ENCODE measurements around the gene NALCN.

DNA sequence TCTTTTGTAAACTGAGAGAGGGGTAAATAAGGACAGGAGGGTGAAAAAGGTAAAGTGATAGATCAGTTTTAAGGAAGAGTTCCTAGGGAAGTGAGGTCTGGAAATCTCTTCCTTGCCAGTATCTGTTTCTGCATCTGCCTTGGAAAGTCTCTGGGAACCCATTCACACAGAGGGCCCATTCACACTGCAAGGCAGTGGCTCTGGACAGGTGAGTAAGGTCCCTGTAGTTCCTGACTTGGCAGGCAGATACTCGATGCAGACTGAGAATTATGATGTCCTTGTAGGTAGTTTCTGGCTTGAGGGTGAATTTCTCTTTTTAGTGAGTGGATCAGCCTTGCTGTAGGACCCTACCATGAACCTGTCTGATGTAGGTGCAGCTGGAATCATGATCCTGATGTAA is 293.3 kb downstream of the NALCN start:
- TF ChIP-seq POLR2A (IDR thresholded peaks at IDR 0.05): no peak
- TF ChIP-seq, protein P1, sequence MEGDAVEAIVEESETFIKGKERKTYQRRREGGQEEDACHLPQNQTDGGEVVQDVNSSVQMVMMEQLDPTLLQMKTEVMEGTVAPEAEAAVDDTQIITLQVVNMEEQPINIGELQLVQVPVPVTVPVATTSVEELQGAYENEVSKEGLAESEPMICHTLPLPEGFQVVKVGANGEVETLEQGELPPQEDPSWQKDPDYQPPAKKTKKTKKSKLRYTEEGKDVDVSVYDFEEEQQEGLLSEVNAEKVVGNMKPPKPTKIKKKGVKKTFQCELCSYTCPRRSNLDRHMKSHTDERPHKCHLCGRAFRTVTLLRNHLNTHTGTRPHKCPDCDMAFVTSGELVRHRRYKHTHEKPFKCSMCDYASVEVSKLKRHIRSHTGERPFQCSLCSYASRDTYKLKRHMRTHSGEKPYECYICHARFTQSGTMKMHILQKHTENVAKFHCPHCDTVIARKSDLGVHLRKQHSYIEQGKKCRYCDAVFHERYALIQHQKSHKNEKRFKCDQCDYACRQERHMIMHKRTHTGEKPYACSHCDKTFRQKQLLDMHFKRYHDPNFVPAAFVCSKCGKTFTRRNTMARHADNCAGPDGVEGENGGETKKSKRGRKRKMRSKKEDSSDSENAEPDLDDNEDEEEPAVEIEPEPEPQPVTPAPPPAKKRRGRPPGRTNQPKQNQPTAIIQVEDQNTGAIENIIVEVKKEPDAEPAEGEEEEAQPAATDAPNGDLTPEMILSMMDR (IDR thresholded peaks at IDR 0.05): no peak
- no peak for TF ChIP-seq EP300 (IDR thresholded peaks at IDR 0.05)
- TF ChIP-seq POLR2AphosphoS5 (IDR thresholded peaks at IDR 0.05): no peak

Data from gastroesophageal sphincter (tissue), 3 donors.